Caco-2 (cell line): ENCODE data around the gene KRT34. TPM values are rescaled to one million over a fixed set of nuclear protein-coding genes. Genes with fewer than 3 reads are reported as not detected.

Experiments used
- BruUV-seq: library from RNA; stranded (reverse); fragments of 400-500 nt; replicated peaks from 2 replicates; lab custom pipeline; 2021; lab: Mats Ljungman, UMichigan
- CTCF ChIA-PET: fragments of 300-600 bp; sonication (Branson Sonifier 250); formaldehyde crosslinking; loops from one replicate; lab custom pipeline; 2022; ENCODE audit warnings: antibody characterized with exemption; lab: Charles Lee
- POLR2A ChIA-PET: fragments of 300-600 bp; sonication (Branson Sonifier 250); formaldehyde crosslinking; loops from one replicate; lab custom pipeline; 2022; ENCODE audit warnings: antibody characterized with exemption; lab: Charles Lee
- DNase-seq, 2 experiments: peaks; one replicate each; pipeline versions ENCODE4 v3.0.0 to v3.0.0-alpha.2; 2020 to 2022
- H3K27me3 ChIP-seq: replicated peaks from 2 replicates; pipeline ENCODE4 v1.6.0; 2011; ENCODE audit warnings: low read length; ENCODE audit not compliant: control insufficient read depth, insufficient read depth
- H3K36me3 ChIP-seq: 2 replicates; pipeline ENCODE4 v1.5.1; 2011; ENCODE audit warnings: low read length; ENCODE audit not compliant: control insufficient read depth, insufficient read depth
- H3K4me1 ChIP-seq: fragments of 250-450 bp; sonication (Bioruptor Pico); 2 replicates; pipeline ENCODE4 v1.5.1; 2020; ENCODE audit warnings: mild to moderate bottlenecking
- H3K4me3 ChIP-seq: 2 replicates; pipeline ENCODE4 v1.5.1; 2011; ENCODE audit warnings: low read depth, mild to moderate bottlenecking, control low read depth, low read length
- H3K9me3 ChIP-seq: fragments of 250-450 bp; sonication (Bioruptor Pico); 2 replicates; pipeline ENCODE4 v1.5.1; 2020; ENCODE audit warnings: mild to moderate bottlenecking, moderate library complexity
- H3K27ac Mint-ChIP-seq: one replicate; pipeline ENCODE4 v1.8.0; 2022; ENCODE audit warnings: mixed read lengths; ENCODE audit not compliant: unreplicated experiment
- H3K27me3 Mint-ChIP-seq: one replicate; pipeline ENCODE4 v1.8.0; 2022; ENCODE audit warnings: mixed read lengths; ENCODE audit not compliant: insufficient read depth, unreplicated experiment
- H3K36me3 Mint-ChIP-seq: one replicate; pipeline ENCODE4 v1.8.0; 2022; ENCODE audit warnings: mild to moderate bottlenecking, mixed read lengths; ENCODE audit not compliant: insufficient read depth, unreplicated experiment
- H3K4me1 Mint-ChIP-seq: one replicate; pipeline ENCODE4 v1.8.0; 2022; ENCODE audit warnings: low read depth, mixed read lengths; ENCODE audit not compliant: unreplicated experiment
- H3K4me3 Mint-ChIP-seq: one replicate; pipeline ENCODE4 v1.8.0; 2022; ENCODE audit warnings: mild to moderate bottlenecking, moderate library complexity, mixed read lengths; ENCODE audit not compliant: unreplicated experiment
- H3K9me3 Mint-ChIP-seq: one replicate; pipeline ENCODE4 v1.8.0; 2022; ENCODE audit warnings: mixed read lengths; ENCODE audit not compliant: unreplicated experiment
- intact Hi-C: fragments of 100-400 bp; cut with micrococcal nuclease; formaldehyde crosslinking; loops from one replicate; pipeline ENCODE4 v1.10.0; 2022; ENCODE audit not compliant: unreplicated experiment
- total RNA-seq: library from RNA; stranded (reverse); gene quantifications from 2 replicates; pipeline ENCODE4 v1.2.3, GENCODE V29; 2022
- TF ChIP-seq, protein P1 (sequence below), 2 experiments: fragments of 200-600 bp in 1 of 2; IDR thresholded peaks; 1 replicate in 1 of 2; 2 replicates in 1 of 2; pipeline versions ENCODE4 v1.5.1 to v1.8.0; 2011 to 2022; ENCODE audit warnings: antibody characterized with exemption in 1 of 2, control low read depth in 1 of 2, inconsistent platforms in 1 of 2, low read depth in 1 of 2, low read length in 1 of 2, mild to moderate bottlenecking in 1 of 2, moderate library complexity in 1 of 2; ENCODE audit not compliant: insufficient read depth in 1 of 2, severe bottlenecking in 1 of 2, unreplicated experiment in 1 of 2

The KRT34 gene
- total RNA-seq, 1 experiment from 2014 or later = not detected

DNA sequence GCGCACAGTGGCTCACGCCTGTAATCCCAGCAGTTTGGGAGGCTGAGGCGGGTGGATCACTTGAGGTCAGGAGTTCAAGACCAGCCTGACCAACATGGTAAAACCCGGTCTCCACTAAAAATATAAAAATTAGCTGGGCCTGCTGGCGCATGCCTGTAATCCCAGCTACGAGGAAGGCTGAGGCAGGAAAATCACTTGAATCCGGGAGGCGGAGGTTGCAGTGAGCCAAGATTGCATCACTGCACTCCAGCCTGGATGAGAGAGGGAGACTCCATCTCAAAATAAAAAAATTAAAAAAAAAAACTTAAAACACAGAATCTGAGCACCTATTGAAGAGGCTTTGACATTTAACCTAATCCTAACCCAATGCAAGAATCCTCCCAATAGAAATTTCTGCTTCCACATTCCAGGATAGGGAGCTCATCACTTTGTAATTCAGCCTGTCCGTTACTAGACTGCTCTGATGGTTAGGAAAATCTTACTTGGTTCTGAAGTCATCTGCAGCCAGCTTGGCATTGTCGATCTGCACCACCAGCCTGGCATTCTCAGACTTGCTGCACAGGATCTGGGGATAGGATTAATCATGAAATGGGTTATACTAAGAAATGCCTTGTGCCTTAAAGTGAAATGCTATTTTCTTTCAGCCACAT, 14.6 kb downstream of the KRT34 start:
- Histone ChIP-seq H3K4me1 (no peaks in the 10 kb centered on the region), H3K36me3 (no peaks in the 10 kb centered on the region), H3K27me3 (no peaks in the 10 kb centered on the region), H3K4me3 (no peak overlapping the region), H3K9me3 (no peaks in the 10 kb centered on the region)
- H3K27me3 Mint-ChIP-seq = no peaks in the 10 kb centered on the region
- BruUV-seq = no TSS peak
- DNase-seq = no peak
- H3K4me3 Mint-ChIP-seq = no peak overlapping the region
- CTCF ChIA-PET = no interaction called here
- POLR2A ChIA-PET = interaction anchor here (0.6 kb wide), 1 partner anchor 37 kb away, joined by 3 read pairs; no protein-coding TSS in a partner anchor
- no peak overlapping the region for H3K27ac Mint-ChIP-seq
- intact Hi-C loops = no loop called here
- H3K36me3 Mint-ChIP-seq = no peaks in the 10 kb centered on the region
- TF ChIP-seq, protein P1, sequence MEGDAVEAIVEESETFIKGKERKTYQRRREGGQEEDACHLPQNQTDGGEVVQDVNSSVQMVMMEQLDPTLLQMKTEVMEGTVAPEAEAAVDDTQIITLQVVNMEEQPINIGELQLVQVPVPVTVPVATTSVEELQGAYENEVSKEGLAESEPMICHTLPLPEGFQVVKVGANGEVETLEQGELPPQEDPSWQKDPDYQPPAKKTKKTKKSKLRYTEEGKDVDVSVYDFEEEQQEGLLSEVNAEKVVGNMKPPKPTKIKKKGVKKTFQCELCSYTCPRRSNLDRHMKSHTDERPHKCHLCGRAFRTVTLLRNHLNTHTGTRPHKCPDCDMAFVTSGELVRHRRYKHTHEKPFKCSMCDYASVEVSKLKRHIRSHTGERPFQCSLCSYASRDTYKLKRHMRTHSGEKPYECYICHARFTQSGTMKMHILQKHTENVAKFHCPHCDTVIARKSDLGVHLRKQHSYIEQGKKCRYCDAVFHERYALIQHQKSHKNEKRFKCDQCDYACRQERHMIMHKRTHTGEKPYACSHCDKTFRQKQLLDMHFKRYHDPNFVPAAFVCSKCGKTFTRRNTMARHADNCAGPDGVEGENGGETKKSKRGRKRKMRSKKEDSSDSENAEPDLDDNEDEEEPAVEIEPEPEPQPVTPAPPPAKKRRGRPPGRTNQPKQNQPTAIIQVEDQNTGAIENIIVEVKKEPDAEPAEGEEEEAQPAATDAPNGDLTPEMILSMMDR (IDR thresholded peaks at IDR 0.05; ENCODE audit: insufficient read depth in 1 of 2, low read depth in 1 of 2, low read length in 1 of 2, severe bottlenecking in 1 of 2, unreplicated experiment in 1 of 2) = no peak
- H3K9me3 Mint-ChIP-seq = peaks cover 9% of the 10 kb centered on the region
- no peaks in the 10 kb centered on the region for H3K4me1 Mint-ChIP-seq

DNA sequence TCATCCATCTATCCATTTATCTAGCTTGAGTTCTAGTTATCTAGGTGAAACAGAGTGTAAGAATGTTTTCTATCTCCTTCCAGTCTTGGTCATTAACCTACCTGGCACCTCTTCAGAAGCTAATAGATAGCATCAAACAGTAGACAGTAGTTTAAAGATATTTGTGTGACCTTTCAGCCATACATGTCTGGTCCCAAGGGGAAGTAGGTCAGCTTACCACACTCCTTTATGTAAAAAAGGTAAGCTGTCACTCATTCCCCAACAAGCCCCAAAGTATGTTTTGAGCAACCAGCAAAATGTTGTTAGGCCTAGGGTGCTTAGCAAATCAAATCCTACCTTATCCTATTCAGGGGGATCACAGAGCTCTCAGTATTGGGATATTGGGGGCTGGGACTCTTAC, 16.0 kb downstream of the KRT34 start:
- TF ChIP-seq, protein P1 (IDR thresholded peaks at IDR 0.05; ENCODE audit: insufficient read depth in 1 of 2, low read depth in 1 of 2, low read length in 1 of 2, severe bottlenecking in 1 of 2, unreplicated experiment in 1 of 2) = no peak
- intact Hi-C loops = no loop called here
- no peaks in the 10 kb centered on the region for H3K27me3 ChIP-seq
- no peak overlapping the region for H3K4me3 ChIP-seq
- BruUV-seq = no TSS peak
- Mint-ChIP-seq H3K36me3 (no peaks in the 10 kb centered on the region), H3K9me3 (peaks cover 9% of the 10 kb centered on the region), H3K4me1 (peaks cover 9% of the 10 kb centered on the region), H3K27me3 (no peaks in the 10 kb centered on the region), H3K4me3 (no peak overlapping the region), H3K27ac (no peak overlapping the region)
- peaks cover 8% of the 10 kb centered on the region; the same call in 1 of the 2 replicates for H3K4me1 ChIP-seq
- ChIA-PET CTCF (no interaction called here), POLR2A (no interaction called here)
- DNase-seq = no peak
- no peaks in the 10 kb centered on the region for H3K36me3 ChIP-seq
- H3K9me3 ChIP-seq = no peaks in the 10 kb centered on the region; the same call in 1 of the 2 replicates

DNA sequence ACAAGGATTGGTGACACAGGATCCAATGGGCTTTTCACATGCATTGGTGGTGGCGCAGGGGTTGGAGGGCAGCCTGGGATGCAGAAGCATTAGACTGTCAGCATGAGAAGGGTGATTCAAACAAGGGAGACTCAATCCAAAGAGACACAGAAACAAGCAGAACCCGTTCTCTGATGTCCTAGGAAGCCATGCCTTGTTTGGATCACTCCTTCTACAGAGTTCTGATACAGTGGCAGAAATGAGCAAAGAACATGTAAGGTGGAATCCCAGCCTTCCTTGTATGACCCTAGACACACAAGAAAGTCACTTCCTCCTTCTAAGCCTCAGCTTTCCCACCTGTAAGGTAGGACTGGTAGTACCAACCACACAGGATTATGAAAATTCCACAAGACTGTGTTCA, 18.2 kb downstream of the KRT34 start:
- Mint-ChIP-seq H3K27me3 (no peaks in the 10 kb centered on the region), H3K4me1 (peaks cover 23% of the 10 kb centered on the region), H3K4me3 (no peak overlapping the region), H3K36me3 (no peaks in the 10 kb centered on the region), H3K27ac (no peak overlapping the region), H3K9me3 (peaks cover 9% of the 10 kb centered on the region)
- Histone ChIP-seq H3K36me3 (no peaks in the 10 kb centered on the region), H3K4me3 (no peak overlapping the region), H3K27me3 (no peaks in the 10 kb centered on the region), H3K4me1 (peaks cover 15% of the 10 kb centered on the region; the same call in 1 of the 2 replicates), H3K9me3 (no peaks in the 10 kb centered on the region; the same call in 1 of the 2 replicates)
- no peak for DNase-seq
- CTCF ChIA-PET = no interaction called here
- TF ChIP-seq, protein P1 (IDR thresholded peaks at IDR 0.05; ENCODE audit: insufficient read depth in 1 of 2, low read depth in 1 of 2, low read length in 1 of 2, severe bottlenecking in 1 of 2, unreplicated experiment in 1 of 2) = no peak
- intact Hi-C loops = no loop called here
- BruUV-seq = no TSS peak
- POLR2A ChIA-PET = no interaction called here
